Activated CD4-positive, CD25-positive, alpha-beta regulatory T cell treated with anti-CD3 and anti-CD28 coated beads, Interleukin-2, amount 50 U/mL, for 24 hours (primary cell): ENCODE measurements around the gene FRMPD1.
"Not testable (repeated sequence)": the region's sequence is repeated elsewhere in the genome, so short reads cannot be mapped to it uniquely, and the experiment has no call there.

Source experiments
- ATAC-seq, 2 donors: fragments of 150-1000 bp; cut with Tn5 transposase; one replicate each; pipeline ENCODE4 v1.10.0; 2021; ENCODE audit warnings: mild to moderate bottlenecking in 1 of 2, moderate library complexity in 1 of 2

The FRMPD1 gene

GRCh38 chr9:37740128-37740527 is 89.4 kb downstream of the FRMPD1 start:
- no peak for ATAC-seq

- no peak for ATAC-seq
Measured at GRCh38 chr9:37740631-37741328, 90.0 kb downstream of the FRMPD1 start.

- ATAC-seq = no peak
Measured at GRCh38 chr9:37745970-37746369, 95.2 kb downstream of the FRMPD1 start.

GRCh38 chr9:37746448-37747270 is 95.9 kb downstream of the FRMPD1 start:
- no peak for ATAC-seq

GRCh38 chr9:37747271-37747753 is 96.6 kb downstream of the FRMPD1 start:
- peak; percentile 70 to 81 for ATAC-seq

GRCh38 chr9:37749129-37749528 is 98.4 kb downstream of the FRMPD1 start:
- ATAC-seq = no peak

GRCh38 chr9:37751186-37751585 is 100.4 kb downstream of the FRMPD1 start:
- no peak for ATAC-seq

- ATAC-seq = not testable (repeated sequence)
Measured at GRCh38 chr9:37751704-37752103, 101.0 kb downstream of the FRMPD1 start.

GRCh38 chr9:37752112-37752511 is 101.4 kb downstream of the FRMPD1 start:
- ATAC-seq = not testable (repeated sequence)

- no peak for ATAC-seq
Measured at GRCh38 chr9:37752642-37753488, 102.1 kb downstream of the FRMPD1 start.

GRCh38 chr9:37753489-37754190 is 102.9 kb downstream of the FRMPD1 start, which contains the start of gene TRMT10B:
Gene TRMT10B (plus strand): TSS chr9:37753805. CDS start chr9:37761932, 8,127 bp downstream.
- peak; percentile 87 to 94 for ATAC-seq

- ATAC-seq = no peak
Measured at GRCh38 chr9:37758747-37759146, 108.0 kb downstream of the FRMPD1 start.

- no peak for ATAC-seq
Measured at GRCh38 chr9:37760416-37761161, 109.8 kb downstream of the FRMPD1 start.

- ATAC-seq = no peak
Measured at GRCh38 chr9:37761511-37761910, 110.8 kb downstream of the FRMPD1 start.

GRCh38 chr9:37765263-37765662 is 114.5 kb downstream of the FRMPD1 start:
- not testable (repeated sequence) for ATAC-seq

GRCh38 chr9:37769306-37769705 is 118.6 kb downstream of the FRMPD1 start:
- no peak for ATAC-seq

GRCh38 chr9:37769995-37770394 is 119.2 kb downstream of the FRMPD1 start:
- no peak for ATAC-seq

GRCh38 chr9:37775216-37775919 is 124.6 kb downstream of the FRMPD1 start:
- no peak for ATAC-seq

- no peak for ATAC-seq
Measured at GRCh38 chr9:37776328-37776727, 125.6 kb downstream of the FRMPD1 start.

GRCh38 chr9:37778534-37778933 is 127.8 kb downstream of the FRMPD1 start:
- no peak for ATAC-seq

- ATAC-seq = peak; percentile 6 to 12
Measured at GRCh38 chr9:37784291-37784615, 133.5 kb downstream of the FRMPD1 start.
